GM23338 (cell line): ENCODE data around the gene SPATC1L. TPM values are rescaled to one million over a fixed set of nuclear protein-coding genes. Genes with fewer than 3 reads are reported as not detected.

Experiments
- ATAC-seq: fragments of 200-7000 bp; cut with Tn5 transposase; 3 replicates; pipeline ENCODE4 v1.9.1; 2020
- DNase-seq: peaks from one replicate; pipeline ENCODE4 v3.0.0-alpha.2; 2015; ENCODE audit warnings: low spot score
- H2AFZ ChIP-seq: fragments of 200-600 bp; sonication (generic); 2 replicates; pipeline ENCODE4 v1.8.0; 2016; ENCODE audit warnings: antibody characterized with exemption, mild to moderate bottlenecking, moderate library complexity
- H3F3A ChIP-seq: fragments of 200-600 bp; sonication (generic); replicated peaks from 2 replicates; pipeline ENCODE4 v1.8.0; 2017; ENCODE audit warnings: antibody characterized with exemption, mixed run types, low read depth
- H3K27ac ChIP-seq: fragments of 200-600 bp; sonication (generic); 2 replicates; pipeline ENCODE4 v1.6.1; 2016; ENCODE audit warnings: low read depth
- H3K27me3 ChIP-seq: fragments of 200-600 bp; sonication (generic); 2 replicates; pipeline ENCODE4 v1.8.0; 2016; ENCODE audit warnings: mild to moderate bottlenecking, mixed run types, moderate library complexity; ENCODE audit not compliant: insufficient read depth
- H3K36me3 ChIP-seq: fragments of 200-600 bp; sonication (generic); 2 replicates; pipeline ENCODE4 v1.8.0; 2016; ENCODE audit warnings: mild to moderate bottlenecking; ENCODE audit not compliant: insufficient read depth
- H3K4me1 ChIP-seq: fragments of 200-600 bp; sonication (generic); 2 replicates; pipeline ENCODE4 v1.8.0; 2016; ENCODE audit warnings: mild to moderate bottlenecking, moderate library complexity; ENCODE audit not compliant: insufficient read depth
- H3K4me2 ChIP-seq: fragments of 200-600 bp; sonication (generic); 2 replicates; pipeline ENCODE4 v1.7.1; 2017; ENCODE audit warnings: mixed run types
- H3K4me3 ChIP-seq: fragments of 200-600 bp; sonication (generic); 2 replicates; pipeline ENCODE4 v1.6.1; 2016; ENCODE audit warnings: mixed run types
- H3K79me2 ChIP-seq: fragments of 200-600 bp; sonication (generic); replicated peaks from 2 replicates; pipeline ENCODE4 v1.8.0; 2017; ENCODE audit warnings: mild to moderate bottlenecking; ENCODE audit not compliant: insufficient read depth
- H3K9me2 ChIP-seq: fragments of 200-600 bp; sonication (generic); 2 replicates; pipeline ENCODE4 v1.8.0; 2017; ENCODE audit not compliant: insufficient read depth
- H4K20me1 ChIP-seq: fragments of 200-600 bp; sonication (generic); replicated peaks from 2 replicates; pipeline ENCODE4 v1.8.0; 2017; ENCODE audit warnings: mild to moderate bottlenecking; ENCODE audit not compliant: insufficient read depth
- H3K27ac Mint-ChIP-seq: 2 replicates; pipeline ENCODE4 v1.8.0; 2020; ENCODE audit warnings: inconsistent platforms, mild to moderate bottlenecking, moderate library complexity, mixed read lengths
- H3K27me3 Mint-ChIP-seq: 3 replicates; pipeline ENCODE4 v1.8.0; 2022; ENCODE audit warnings: low read depth, mild to moderate bottlenecking, moderate library complexity, mixed read lengths, inconsistent platforms; ENCODE audit not compliant: insufficient read depth, poor library complexity
- H3K36me3 Mint-ChIP-seq: 3 replicates; pipeline ENCODE4 v1.8.0; 2021; ENCODE audit warnings: low read depth, mild to moderate bottlenecking, inconsistent platforms, moderate library complexity, mixed read lengths
- H3K4me1 Mint-ChIP-seq: 3 replicates; pipeline ENCODE4 v1.8.0; 2020; ENCODE audit warnings: mild to moderate bottlenecking, inconsistent platforms, mixed read lengths
- H3K4me3 Mint-ChIP-seq: 3 replicates; pipeline ENCODE4 v1.8.0; 2021; ENCODE audit warnings: moderate library complexity, mild to moderate bottlenecking, inconsistent platforms, mixed read lengths
- H3K9me3 Mint-ChIP-seq: 3 replicates; pipeline ENCODE4 v1.8.0; 2020; ENCODE audit warnings: moderate library complexity, mild to moderate bottlenecking, inconsistent platforms, mixed read lengths
- CREB1 ChIP-seq: fragments of 250-450 bp; sonication (Bioruptor Pico); IDR thresholded peaks from 2 replicates; pipeline ENCODE4 v1.5.0; 2020; ENCODE audit warnings: low read depth, mild to moderate bottlenecking, moderate library complexity
- EZH2 ChIP-seq: fragments of 200-600 bp; sonication (generic); IDR thresholded peaks from one replicate; pipeline ENCODE4 v1.8.0; 2017; ENCODE audit warnings: antibody characterized with exemption, mild to moderate bottlenecking, low read depth; ENCODE audit not compliant: unreplicated experiment
- EZH2phosphoT487 ChIP-seq: fragments of 200-600 bp; sonication (generic); IDR thresholded peaks from one replicate; pipeline ENCODE4 v1.8.1; 2018; ENCODE audit warnings: antibody characterized with exemption; ENCODE audit not compliant: unreplicated experiment
- JUNB ChIP-seq: IDR thresholded peaks from one replicate; pipeline ENCODE4 v1.6.1; 2016; ENCODE audit warnings: antibody characterized with exemption; ENCODE audit not compliant: unreplicated experiment
- NANOG ChIP-seq: IDR thresholded peaks from 2 replicates; pipeline ENCODE4 v1.6.1; 2016; ENCODE audit warnings: antibody characterized with exemption, borderline replicate concordance
- POLR2AphosphoS5 ChIP-seq: IDR thresholded peaks from 2 replicates; pipeline ENCODE4 v1.6.1; 2016; ENCODE audit warnings: antibody characterized with exemption, low read depth
- STAT1 ChIP-seq: IDR thresholded peaks from one replicate; pipeline ENCODE4 v1.6.1; 2016; ENCODE audit warnings: antibody characterized with exemption; ENCODE audit not compliant: unreplicated experiment
- ZNF114 ChIP-seq: fragments of 250-450 bp; sonication (Bioruptor Pico); IDR thresholded peaks from 2 replicates; pipeline ENCODE4 v1.5.0; 2020; ENCODE audit warnings: mild to moderate bottlenecking, moderate library complexity
- ZNF331 ChIP-seq: fragments of 250-450 bp; sonication (Bioruptor Pico); IDR thresholded peaks from 2 replicates; pipeline ENCODE4 v1.5.0; 2020; ENCODE audit warnings: low read depth, mild to moderate bottlenecking, moderate library complexity
- polyA plus RNA-seq: library from polyadenylated mRNA; unstranded; fragments of >200 nt; fragmentation: Nextera tagmentation; extraction: Ambion mirVana; gene quantifications from 2 replicates; pipeline ENCODE4 v1.2.1, GENCODE V29; 2016
- total RNA-seq: library from RNA; depleted of rRNA; stranded (reverse); fragments of >200 nt; shearing (Covaris generic); gene quantifications from 2 replicates; pipeline ENCODE4 v1.2.3, GENCODE V29; 2014
- TF ChIP-seq, protein P1 (sequence below): IDR thresholded peaks from 2 replicates; pipeline ENCODE4 v1.6.1; 2016; ENCODE audit warnings: antibody characterized with exemption
- TF ChIP-seq, protein P2 (sequence below), 2 experiments: fragments of 200-600 bp in 1 of 2; sonication (generic) in 1 of 2; conservative IDR thresholded peaks; 2 replicates each; pipeline versions ENCODE4 v1.5.1 to v1.6.1; 2016 to 2017; ENCODE audit warnings: antibody characterized with exemption in 2 of 2, low read depth in 2 of 2, mild to moderate bottlenecking in 2 of 2, moderate library complexity in 1 of 2
- TF ChIP-seq, protein P3 (sequence below): fragments of 250-450 bp; sonication (Bioruptor Pico); IDR thresholded peaks from 2 replicates; pipeline ENCODE4 v1.5.0; 2020; ENCODE audit warnings: mild to moderate bottlenecking, moderate library complexity
- TF ChIP-seq, protein P4 (sequence below): IDR thresholded peaks from one replicate; pipeline ENCODE4 v1.6.1; 2018; ENCODE audit warnings: antibody characterized with exemption; ENCODE audit not compliant: unreplicated experiment

SPATC1L gene
- total and polyA plus RNA-seq, 2 experiments from 2014 or later = 37.6 to 70.2 TPM

DNA sequence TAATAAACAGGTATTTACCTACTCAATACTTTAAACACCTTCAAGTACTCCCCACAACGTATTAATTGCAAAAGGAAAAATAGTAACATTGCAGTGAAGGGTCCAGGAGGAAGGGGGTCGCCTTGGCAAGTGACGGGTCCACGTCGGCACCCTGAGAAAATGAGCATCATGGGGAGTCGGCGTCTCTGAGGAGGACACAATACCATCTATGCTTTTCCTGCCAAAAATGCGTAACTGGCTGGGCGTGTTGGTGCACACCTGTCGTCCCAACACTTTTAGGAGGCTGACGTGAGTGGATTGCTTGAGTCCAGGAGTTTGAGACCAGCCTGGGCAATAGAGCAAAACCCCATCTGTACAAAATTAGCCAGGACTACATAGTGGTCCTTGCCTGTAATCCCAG is 36.2 kb downstream of the SPATC1L start:
- H3K27ac Mint-ChIP-seq = peak overlapping the region; percentile 66; the same call in 1 of the 2 replicates
- no peak overlapping the region for H3K4me3 Mint-ChIP-seq
- Histone ChIP-seq H3K79me2 (no peaks in the 10 kb centered on the region), H3K4me2 (no peak overlapping the region), H2AFZ (no peak overlapping the region), H3K27me3 (no peaks in the 10 kb centered on the region), H3K9me2 (no peaks in the 10 kb centered on the region), H3K4me1 (no peaks in the 10 kb centered on the region; the same call in 1 of the 2 replicates), H3K36me3 (no peaks in the 10 kb centered on the region), H3K4me3 (no peak overlapping the region), H4K20me1 (no peaks in the 10 kb centered on the region), H3K27ac (no peak overlapping the region), H3F3A (0 out of 2 replicates have a peak, but pooled peaks cover 7% of the 10 kb centered on the region)
- DNase-seq = no peak
- peaks cover 6% of the 10 kb centered on the region for H3K27me3 Mint-ChIP-seq
- ATAC-seq = no peak
- peaks cover 23% of the 10 kb centered on the region for H3K4me1 Mint-ChIP-seq
- TF ChIP-seq, protein P1, sequence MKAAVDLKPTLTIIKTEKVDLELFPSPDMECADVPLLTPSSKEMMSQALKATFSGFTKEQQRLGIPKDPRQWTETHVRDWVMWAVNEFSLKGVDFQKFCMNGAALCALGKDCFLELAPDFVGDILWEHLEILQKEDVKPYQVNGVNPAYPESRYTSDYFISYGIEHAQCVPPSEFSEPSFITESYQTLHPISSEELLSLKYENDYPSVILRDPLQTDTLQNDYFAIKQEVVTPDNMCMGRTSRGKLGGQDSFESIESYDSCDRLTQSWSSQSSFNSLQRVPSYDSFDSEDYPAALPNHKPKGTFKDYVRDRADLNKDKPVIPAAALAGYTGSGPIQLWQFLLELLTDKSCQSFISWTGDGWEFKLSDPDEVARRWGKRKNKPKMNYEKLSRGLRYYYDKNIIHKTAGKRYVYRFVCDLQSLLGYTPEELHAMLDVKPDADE = no peak
- TF ChIP-seq, protein P2, sequence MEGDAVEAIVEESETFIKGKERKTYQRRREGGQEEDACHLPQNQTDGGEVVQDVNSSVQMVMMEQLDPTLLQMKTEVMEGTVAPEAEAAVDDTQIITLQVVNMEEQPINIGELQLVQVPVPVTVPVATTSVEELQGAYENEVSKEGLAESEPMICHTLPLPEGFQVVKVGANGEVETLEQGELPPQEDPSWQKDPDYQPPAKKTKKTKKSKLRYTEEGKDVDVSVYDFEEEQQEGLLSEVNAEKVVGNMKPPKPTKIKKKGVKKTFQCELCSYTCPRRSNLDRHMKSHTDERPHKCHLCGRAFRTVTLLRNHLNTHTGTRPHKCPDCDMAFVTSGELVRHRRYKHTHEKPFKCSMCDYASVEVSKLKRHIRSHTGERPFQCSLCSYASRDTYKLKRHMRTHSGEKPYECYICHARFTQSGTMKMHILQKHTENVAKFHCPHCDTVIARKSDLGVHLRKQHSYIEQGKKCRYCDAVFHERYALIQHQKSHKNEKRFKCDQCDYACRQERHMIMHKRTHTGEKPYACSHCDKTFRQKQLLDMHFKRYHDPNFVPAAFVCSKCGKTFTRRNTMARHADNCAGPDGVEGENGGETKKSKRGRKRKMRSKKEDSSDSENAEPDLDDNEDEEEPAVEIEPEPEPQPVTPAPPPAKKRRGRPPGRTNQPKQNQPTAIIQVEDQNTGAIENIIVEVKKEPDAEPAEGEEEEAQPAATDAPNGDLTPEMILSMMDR (conservative IDR thresholded peaks at IDR 0.05; ENCODE audit: low read depth in 2 of 2) = no peak
- no peak for TF ChIP-seq STAT1
- TF ChIP-seq POLR2AphosphoS5 = no peak
- TF ChIP-seq EZH2phosphoT487 = no peak
- no peak for TF ChIP-seq ZNF114 (CRISPR knock-in tag)
- TF ChIP-seq JUNB = no peak
- TF ChIP-seq, protein P3, sequence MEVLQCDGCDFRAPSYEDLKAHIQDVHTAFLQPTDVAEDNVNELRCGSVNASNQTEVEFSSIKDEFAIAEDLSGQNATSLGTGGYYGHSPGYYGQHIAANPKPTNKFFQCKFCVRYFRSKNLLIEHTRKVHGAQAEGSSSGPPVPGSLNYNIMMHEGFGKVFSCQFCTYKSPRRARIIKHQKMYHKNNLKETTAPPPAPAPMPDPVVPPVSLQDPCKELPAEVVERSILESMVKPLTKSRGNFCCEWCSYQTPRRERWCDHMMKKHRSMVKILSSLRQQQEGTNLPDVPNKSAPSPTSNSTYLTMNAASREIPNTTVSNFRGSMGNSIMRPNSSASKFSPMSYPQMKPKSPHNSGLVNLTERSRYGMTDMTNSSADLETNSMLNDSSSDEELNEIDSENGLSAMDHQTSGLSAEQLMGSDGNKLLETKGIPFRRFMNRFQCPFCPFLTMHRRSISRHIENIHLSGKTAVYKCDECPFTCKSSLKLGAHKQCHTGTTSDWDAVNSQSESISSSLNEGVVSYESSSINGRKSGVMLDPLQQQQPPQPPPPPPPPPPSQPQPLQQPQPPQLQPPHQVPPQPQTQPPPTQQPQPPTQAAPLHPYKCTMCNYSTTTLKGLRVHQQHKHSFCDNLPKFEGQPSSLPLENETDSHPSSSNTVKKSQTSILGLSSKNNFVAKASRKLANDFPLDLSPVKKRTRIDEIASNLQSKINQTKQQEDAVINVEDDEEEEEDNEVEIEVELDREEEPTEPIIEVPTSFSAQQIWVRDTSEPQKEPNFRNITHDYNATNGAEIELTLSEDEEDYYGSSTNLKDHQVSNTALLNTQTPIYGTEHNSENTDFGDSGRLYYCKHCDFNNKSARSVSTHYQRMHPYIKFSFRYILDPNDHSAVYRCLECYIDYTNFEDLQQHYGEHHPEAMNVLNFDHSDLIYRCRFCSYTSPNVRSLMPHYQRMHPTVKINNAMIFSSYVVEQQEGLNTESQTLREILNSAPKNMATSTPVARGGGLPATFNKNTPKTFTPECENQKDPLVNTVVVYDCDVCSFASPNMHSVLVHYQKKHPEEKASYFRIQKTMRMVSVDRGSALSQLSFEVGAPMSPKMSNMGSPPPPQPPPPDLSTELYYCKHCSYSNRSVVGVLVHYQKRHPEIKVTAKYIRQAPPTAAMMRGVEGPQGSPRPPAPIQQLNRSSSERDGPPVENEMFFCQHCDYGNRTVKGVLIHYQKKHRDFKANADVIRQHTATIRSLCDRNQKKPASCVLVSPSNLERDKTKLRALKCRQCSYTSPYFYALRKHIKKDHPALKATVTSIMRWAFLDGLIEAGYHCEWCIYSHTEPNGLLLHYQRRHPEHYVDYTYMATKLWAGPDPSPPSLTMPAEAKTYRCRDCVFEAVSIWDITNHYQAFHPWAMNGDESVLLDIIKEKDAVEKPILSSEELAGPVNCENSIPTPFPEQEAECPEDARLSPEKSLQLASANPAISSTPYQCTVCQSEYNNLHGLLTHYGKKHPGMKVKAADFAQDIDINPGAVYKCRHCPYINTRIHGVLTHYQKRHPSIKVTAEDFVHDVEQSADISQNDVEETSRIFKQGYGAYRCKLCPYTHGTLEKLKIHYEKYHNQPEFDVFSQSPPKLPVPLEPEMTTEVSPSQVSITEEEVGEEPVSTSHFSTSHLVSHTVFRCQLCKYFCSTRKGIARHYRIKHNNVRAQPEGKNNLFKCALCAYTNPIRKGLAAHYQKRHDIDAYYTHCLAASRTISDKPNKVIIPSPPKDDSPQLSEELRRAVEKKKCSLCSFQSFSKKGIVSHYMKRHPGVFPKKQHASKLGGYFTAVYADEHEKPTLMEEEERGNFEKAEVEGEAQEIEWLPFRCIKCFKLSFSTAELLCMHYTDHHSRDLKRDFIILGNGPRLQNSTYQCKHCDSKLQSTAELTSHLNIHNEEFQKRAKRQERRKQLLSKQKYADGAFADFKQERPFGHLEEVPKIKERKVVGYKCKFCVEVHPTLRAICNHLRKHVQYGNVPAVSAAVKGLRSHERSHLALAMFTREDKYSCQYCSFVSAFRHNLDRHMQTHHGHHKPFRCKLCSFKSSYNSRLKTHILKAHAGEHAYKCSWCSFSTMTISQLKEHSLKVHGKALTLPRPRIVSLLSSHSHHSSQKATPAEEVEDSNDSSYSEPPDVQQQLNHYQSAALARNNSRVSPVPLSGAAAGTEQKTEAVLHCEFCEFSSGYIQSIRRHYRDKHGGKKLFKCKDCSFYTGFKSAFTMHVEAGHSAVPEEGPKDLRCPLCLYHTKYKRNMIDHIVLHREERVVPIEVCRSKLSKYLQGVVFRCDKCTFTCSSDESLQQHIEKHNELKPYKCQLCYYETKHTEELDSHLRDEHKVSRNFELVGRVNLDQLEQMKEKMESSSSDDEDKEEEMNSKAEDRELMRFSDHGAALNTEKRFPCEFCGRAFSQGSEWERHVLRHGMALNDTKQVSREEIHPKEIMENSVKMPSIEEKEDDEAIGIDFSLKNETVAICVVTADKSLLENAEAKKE (CRISPR knock-in tag) = no peak
- TF ChIP-seq, protein P4, sequence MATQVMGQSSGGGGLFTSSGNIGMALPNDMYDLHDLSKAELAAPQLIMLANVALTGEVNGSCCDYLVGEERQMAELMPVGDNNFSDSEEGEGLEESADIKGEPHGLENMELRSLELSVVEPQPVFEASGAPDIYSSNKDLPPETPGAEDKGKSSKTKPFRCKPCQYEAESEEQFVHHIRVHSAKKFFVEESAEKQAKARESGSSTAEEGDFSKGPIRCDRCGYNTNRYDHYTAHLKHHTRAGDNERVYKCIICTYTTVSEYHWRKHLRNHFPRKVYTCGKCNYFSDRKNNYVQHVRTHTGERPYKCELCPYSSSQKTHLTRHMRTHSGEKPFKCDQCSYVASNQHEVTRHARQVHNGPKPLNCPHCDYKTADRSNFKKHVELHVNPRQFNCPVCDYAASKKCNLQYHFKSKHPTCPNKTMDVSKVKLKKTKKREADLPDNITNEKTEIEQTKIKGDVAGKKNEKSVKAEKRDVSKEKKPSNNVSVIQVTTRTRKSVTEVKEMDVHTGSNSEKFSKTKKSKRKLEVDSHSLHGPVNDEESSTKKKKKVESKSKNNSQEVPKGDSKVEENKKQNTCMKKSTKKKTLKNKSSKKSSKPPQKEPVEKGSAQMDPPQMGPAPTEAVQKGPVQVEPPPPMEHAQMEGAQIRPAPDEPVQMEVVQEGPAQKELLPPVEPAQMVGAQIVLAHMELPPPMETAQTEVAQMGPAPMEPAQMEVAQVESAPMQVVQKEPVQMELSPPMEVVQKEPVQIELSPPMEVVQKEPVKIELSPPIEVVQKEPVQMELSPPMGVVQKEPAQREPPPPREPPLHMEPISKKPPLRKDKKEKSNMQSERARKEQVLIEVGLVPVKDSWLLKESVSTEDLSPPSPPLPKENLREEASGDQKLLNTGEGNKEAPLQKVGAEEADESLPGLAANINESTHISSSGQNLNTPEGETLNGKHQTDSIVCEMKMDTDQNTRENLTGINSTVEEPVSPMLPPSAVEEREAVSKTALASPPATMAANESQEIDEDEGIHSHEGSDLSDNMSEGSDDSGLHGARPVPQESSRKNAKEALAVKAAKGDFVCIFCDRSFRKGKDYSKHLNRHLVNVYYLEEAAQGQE = no peak
- TF ChIP-seq EZH2 = no peak
- TF ChIP-seq ZNF331 = no peak
- no peak for TF ChIP-seq NANOG
- TF ChIP-seq CREB1 (CRISPR knock-in tag) = no peak
- H3K36me3 Mint-ChIP-seq = peaks cover 9% of the 10 kb centered on the region
- H3K9me3 Mint-ChIP-seq = peaks cover 4% of the 10 kb centered on the region; the same call in 2 of the 3 replicates
